PC-3 (cell line): ENCODE results near the gene DLGAP5. TPM values are rescaled to one million over a fixed set of nuclear protein-coding genes. Genes with fewer than 3 reads are reported as not detected.

Experiments
- ATAC-seq: fragments of 200-7000 bp; cut with Tn5 transposase; 2 replicates; pipeline ENCODE4 v1.9.1; 2020; ENCODE audit warnings: mild to moderate bottlenecking, moderate library complexity
- BruUV-seq: library from RNA; stranded (reverse); fragments of 400-500 nt; replicated peaks from 2 replicates; lab custom pipeline; 2021; lab: Mats Ljungman, UMichigan
- CTCF ChIA-PET: fragments of 300-600 bp; sonication (Branson Sonifier 250); formaldehyde crosslinking; loops from one replicate; lab custom pipeline; 2022; ENCODE audit warnings: antibody characterized with exemption; lab: Charles Lee
- POLR2A ChIA-PET: fragments of 300-600 bp; sonication (Branson Sonifier 250); formaldehyde crosslinking; loops from one replicate; lab custom pipeline; 2022; ENCODE audit warnings: antibody characterized with exemption; ENCODE audit not compliant: unreplicated experiment; lab: Charles Lee
- DNase-seq: peaks from one replicate; pipeline ENCODE4 v3.0.0-alpha.2; 2015
- H2AFZ ChIP-seq: fragments of 300-600 bp; sonication (generic); 2 replicates; pipeline ENCODE4 v1.6.0; 2016; ENCODE audit warnings: antibody characterized with exemption, low read length
- H3F3A ChIP-seq: fragments of 300-600 bp; sonication (generic); one replicate; pipeline ENCODE4 v1.6.0; 2017; ENCODE audit warnings: antibody characterized with exemption, low read length, control low read depth, mild to moderate bottlenecking; ENCODE audit not compliant: unreplicated experiment
- H3K27ac ChIP-seq: fragments of 300-600 bp; sonication (generic); 2 replicates; pipeline ENCODE4 v1.5.1; 2016; ENCODE audit warnings: mild to moderate bottlenecking, low read length
- H3K27me3 ChIP-seq: fragments of 300-600 bp; sonication (generic); 2 replicates; pipeline ENCODE4 v1.6.1; 2016; ENCODE audit warnings: low read length, mixed read lengths
- H3K36me3 ChIP-seq: fragments of 300-600 bp; sonication (generic); 2 replicates; pipeline ENCODE4 v1.6.1; 2016; ENCODE audit warnings: low read depth, mixed run types, low read length, mixed read lengths
- H3K4me1 ChIP-seq: fragments of 300-600 bp; sonication (generic); 2 replicates; pipeline ENCODE4 v1.5.1; 2016; ENCODE audit warnings: low read length; ENCODE audit not compliant: insufficient read depth
- H3K4me2 ChIP-seq: fragments of 300-600 bp; sonication (generic); 2 replicates; pipeline ENCODE4 v1.6.0; 2016; ENCODE audit warnings: low read length
- H3K4me3 ChIP-seq: fragments of 300-600 bp; sonication (generic); 2 replicates; pipeline ENCODE4 v1.5.1; 2016; ENCODE audit warnings: mild to moderate bottlenecking, low read length, mixed read lengths
- H3K79me2 ChIP-seq: fragments of 300-600 bp; sonication (generic); 2 replicates; pipeline ENCODE4 v1.6.1; 2017; ENCODE audit warnings: low read length, mixed read lengths
- H3K9ac ChIP-seq: fragments of 300-600 bp; sonication (generic); 2 replicates; pipeline ENCODE4 v1.6.0; 2016; ENCODE audit warnings: mild to moderate bottlenecking, low read length
- H3K9me2 ChIP-seq: fragments of 300-600 bp; sonication (generic); replicated peaks from 2 replicates; pipeline ENCODE4 v1.6.1; 2016; ENCODE audit warnings: mixed run types, low read length, mixed read lengths
- H3K9me3 ChIP-seq: fragments of 300-600 bp; sonication (generic); 2 replicates; pipeline ENCODE4 v1.6.1; 2016; ENCODE audit warnings: low read length, mixed read lengths
- H4K20me1 ChIP-seq: fragments of 300-600 bp; sonication (generic); 2 replicates; pipeline ENCODE4 v1.6.1; 2016; ENCODE audit warnings: low read length, mixed read lengths
- CTCF ChIP-seq: fragments of 300-600 bp; sonication (generic); conservative IDR thresholded peaks from 2 replicates; pipeline ENCODE4 v1.5.1; 2017; ENCODE audit warnings: antibody characterized with exemption, low read depth, mild to moderate bottlenecking, low read length
- EZH2 ChIP-seq: fragments of 300-600 bp; sonication (generic); IDR thresholded peaks from one replicate; pipeline ENCODE4 v1.6.1; 2017; ENCODE audit warnings: antibody characterized with exemption, mild to moderate bottlenecking, low read length; ENCODE audit not compliant: unreplicated experiment
- EZH2phosphoT487 ChIP-seq: fragments of 300-600 bp; sonication (generic); IDR thresholded peaks from 2 replicates; pipeline ENCODE4 v1.6.1; 2018; ENCODE audit warnings: mild to moderate bottlenecking, antibody characterized with exemption, low read length, borderline replicate concordance
- intact Hi-C: fragments of 100-400 bp; cut with micrococcal nuclease; formaldehyde crosslinking; loops from 2 replicates; pipeline ENCODE4 v1.9.0; 2023
- total RNA-seq: library from RNA; depleted of rRNA; stranded (reverse); fragments of >200 nt; gene quantifications from 2 replicates; pipeline ENCODE4 v1.2.3, GENCODE V29; 2014

The DLGAP5 gene
- total RNA-seq, 1 experiment from 2014 or later = 97.9 TPM

- no peaks in the 10 kb centered on the region for H3K9me3 ChIP-seq
- intact Hi-C loops = no loop called here
- H3K27me3 ChIP-seq = no peaks in the 10 kb centered on the region
- no peak for TF ChIP-seq CTCF
- TF ChIP-seq EZH2 = no peak
- TF ChIP-seq EZH2phosphoT487 = no peak
- POLR2A ChIA-PET = no interaction called here
- peak overlapping the region; percentile 64 for H3K9ac ChIP-seq
- H3K79me2 ChIP-seq = no peaks in the 10 kb centered on the region
- ATAC-seq = peak; percentile 5
- peak; percentile 76 for DNase-seq
- H3K4me1 ChIP-seq = peaks cover 53% of the 10 kb centered on the region
- CTCF ChIA-PET = interaction anchor here (0.6 kb wide), 1 partner anchor 141 kb away, joined by 5 read pairs; no protein-coding TSS in a partner anchor
- H3K36me3 ChIP-seq = no peaks in the 10 kb centered on the region
- peak overlapping the region; percentile 81 for H3K27ac ChIP-seq
- peak overlapping the region; percentile 48 for H2AFZ ChIP-seq
- H3F3A ChIP-seq = peaks cover 8% of the 10 kb centered on the region
- no peaks in the 10 kb centered on the region for H4K20me1 ChIP-seq
- H3K9me2 ChIP-seq = no peaks in the 10 kb centered on the region
- peak overlapping the region; percentile 62 for H3K4me2 ChIP-seq
- H3K4me3 ChIP-seq = peak overlapping the region; percentile 3; the same call in 1 of the 2 replicates
- BruUV-seq = no TSS peak
Observed at GRCh38 chr14:55123101-55123500, 68.3 kb downstream of the DLGAP5 start.

GRCh38 chr14:55122440-55122986, 68.9 kb downstream of the DLGAP5 start:
- Histone ChIP-seq H3K79me2 (no peaks in the 10 kb centered on the region), H2AFZ (peak overlapping the region; percentile 48), H3K4me2 (peak overlapping the region; percentile 62), H3F3A (peaks cover 5% of the 10 kb centered on the region), H4K20me1 (no peaks in the 10 kb centered on the region), H3K9ac (peak overlapping the region; percentile 64), H3K27ac (peak overlapping the region; percentile 81), H3K9me3 (no peaks in the 10 kb centered on the region), H3K36me3 (no peaks in the 10 kb centered on the region), H3K9me2 (no peaks in the 10 kb centered on the region), H3K4me1 (peaks cover 49% of the 10 kb centered on the region), H3K4me3 (peak overlapping the region; percentile 3; the same call in 1 of the 2 replicates), H3K27me3 (no peaks in the 10 kb centered on the region)
- CTCF ChIA-PET = interaction anchor here (0.5 kb wide), 1 partner anchor 584 kb away, joined by 3 read pairs; no protein-coding TSS in a partner anchor
- intact Hi-C loops = no loop called here
- POLR2A ChIA-PET = no interaction called here
- ATAC-seq (peak; percentile 30), DNase-seq (peak; percentile 93)
- TF ChIP-seq EZH2 (no peak), CTCF (no peak), EZH2phosphoT487 (no peak)
- BruUV-seq = no TSS peak
